HG02870 (cell line): ENCODE results near the gene FH.

ENCODE experiments used
- ATAC-seq: cut with Tn5 transposase; IDR thresholded peaks from one replicate; pipeline ENCODE4 v1.9.1; 2021; ENCODE audit warnings: mild to moderate bottlenecking, moderate library complexity; ENCODE audit not compliant: unreplicated experiment

Gene FH

GRCh38 chr1:241460098-241460873 is 59.3 kb downstream of the FH start:
- ATAC-seq: no peak

GRCh38 chr1:241459186-241459802 is 60.3 kb downstream of the FH start:
- ATAC-seq: no peak

GRCh38 chr1:241457421-241457820 is 62.1 kb downstream of the FH start:
- ATAC-seq: no peak

GRCh38 chr1:241456743-241457142 is 62.8 kb downstream of the FH start:
- no peak for ATAC-seq

DNA sequence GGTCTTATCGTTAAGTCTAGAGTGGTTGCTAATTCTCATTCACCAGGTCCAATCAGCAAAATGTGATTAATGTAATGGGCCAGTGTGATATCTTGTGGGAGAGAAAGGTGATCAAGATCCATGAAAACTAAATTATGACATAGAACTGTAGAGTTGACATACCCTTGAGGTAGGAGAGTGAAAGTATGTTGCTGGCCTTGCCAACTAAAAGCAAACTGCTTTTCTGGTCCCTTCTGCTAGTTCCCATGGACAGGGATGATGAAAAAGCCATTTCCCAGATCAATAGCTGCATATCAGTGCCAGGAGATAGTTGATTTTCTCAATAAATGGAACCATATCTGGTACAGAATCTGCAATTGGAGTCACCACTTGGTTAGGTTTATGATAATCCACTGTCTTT is 65.8 kb downstream of the FH start:
- ATAC-seq: no peak

DNA sequence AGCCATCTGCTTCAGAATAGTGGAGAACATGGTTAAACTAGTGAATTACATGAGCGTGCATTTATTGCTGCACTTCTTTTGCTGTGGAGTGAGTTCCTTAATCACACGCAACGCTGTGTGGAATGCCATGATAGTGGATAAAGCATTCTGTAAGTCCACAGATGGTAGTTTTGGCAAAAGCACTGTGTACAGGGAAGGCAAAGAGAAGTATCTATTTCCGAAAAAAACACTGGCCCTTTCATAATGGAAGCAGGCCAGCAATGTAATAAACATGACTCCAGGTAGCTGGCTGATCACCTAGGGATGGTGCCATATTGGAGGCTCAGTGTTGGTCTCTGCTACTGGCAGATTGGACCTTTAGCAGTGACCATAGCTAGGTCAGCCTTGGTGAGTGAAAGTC is 67.6 kb downstream of the FH start:
- no peak for ATAC-seq
